Measurements from ENCODE around the gene POLDIP3.
"Not testable (repeated sequence)": the region's sequence is repeated elsewhere in the genome, so short reads cannot be mapped to it uniquely, and the experiment has no call there.

The POLDIP3 gene

DNA sequence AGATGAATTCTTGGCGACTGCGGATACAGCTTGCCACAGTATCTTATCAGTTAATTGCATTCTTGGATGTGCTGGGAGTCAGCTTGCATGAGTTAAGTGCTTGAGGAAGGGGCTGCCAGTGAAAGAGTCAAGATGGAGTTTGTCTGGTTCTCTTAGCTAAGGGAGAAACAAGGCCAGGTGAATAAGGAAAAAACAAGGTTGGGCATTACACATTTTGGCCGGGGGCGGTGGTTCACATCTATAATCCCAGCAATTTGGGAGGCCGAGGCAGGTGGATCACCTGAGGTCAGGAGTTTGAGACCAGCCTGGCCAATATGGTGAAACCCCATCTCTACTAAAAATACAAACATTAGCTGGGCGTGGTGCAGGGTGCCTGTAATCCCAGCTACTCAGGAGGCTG, 66.6 kb downstream of the POLDIP3 start:
- H3K4me3 ChIP-seq (ENCODE audit: low read length); H3K27me3 ChIP-seq (ENCODE audit: insufficient read depth, low read length); H3K4me1 ChIP-seq (ENCODE audit: insufficient read depth, low read length); H3K9ac ChIP-seq (ENCODE audit: low read depth, low read length); H3K27ac ChIP-seq (ENCODE audit: low read depth, low read length); H3K9me3 ChIP-seq (ENCODE audit: insufficient read depth, low read depth, low read length); H3K36me3 ChIP-seq (ENCODE audit: insufficient read depth, low read length): not testable (repeated sequence)
- 86% methylated on average over 6 of the region's 6 CpGs for WGBS

DNA sequence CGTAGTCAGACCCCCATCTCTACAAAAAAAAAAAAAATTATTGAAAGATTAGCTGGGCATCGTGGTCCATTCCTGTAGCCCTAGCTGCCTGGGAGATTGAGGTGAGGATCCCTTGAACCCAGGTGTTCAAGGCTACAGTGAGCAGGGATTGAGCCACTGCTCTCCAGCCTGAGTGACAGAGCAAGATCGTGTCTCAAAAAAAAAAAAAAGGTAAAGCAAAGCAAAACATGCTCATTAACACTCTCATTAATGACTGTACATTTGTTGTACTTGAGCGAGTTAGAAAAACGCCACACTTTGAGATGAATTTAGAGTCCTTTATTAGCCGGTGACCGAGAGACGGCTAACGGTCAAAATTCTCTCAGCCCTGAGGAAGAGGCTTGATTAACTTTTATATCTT, 67.1 kb downstream of the POLDIP3 start:
- Histone ChIP-seq H3K9ac (ENCODE audit: low read depth, low read length) (no peak overlapping the region), H3K4me1 (ENCODE audit: insufficient read depth, low read length) (peaks cover 7% of the 10 kb centered on the region; the same call in 1 of the 2 replicates), H3K27me3 (ENCODE audit: insufficient read depth, low read length) (no peaks in the 10 kb centered on the region; the same call in 1 of the 2 replicates), H3K36me3 (ENCODE audit: insufficient read depth, low read length) (no peaks in the 10 kb centered on the region), H3K9me3 (ENCODE audit: insufficient read depth, low read depth, low read length) (0 out of 2 replicates have a peak, but pooled peaks cover 3% of the 10 kb centered on the region), H3K27ac (ENCODE audit: low read depth, low read length) (no peak overlapping the region), H3K4me3 (ENCODE audit: low read length) (no peak overlapping the region)
- WGBS = 93% methylated on average over 8 of the region's 9 CpGs

DNA sequence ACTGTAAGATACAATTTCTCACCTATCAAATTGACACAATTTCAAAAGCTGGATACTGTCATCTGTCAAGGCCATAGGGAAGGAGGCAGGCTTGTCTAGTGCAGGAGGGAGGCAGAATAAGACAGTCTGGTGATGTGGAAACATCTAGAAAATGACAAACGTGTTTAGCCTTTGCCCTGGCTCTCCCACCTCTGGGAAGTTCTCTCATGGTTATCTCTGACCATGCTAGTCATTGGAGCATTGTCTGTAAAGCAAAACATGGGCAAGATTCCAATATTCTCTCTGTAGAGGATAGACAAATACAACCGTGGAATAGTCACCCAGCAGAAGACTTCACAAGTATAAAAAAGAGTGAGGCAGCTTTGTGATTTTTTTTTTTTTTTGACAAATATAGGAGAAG, 70.0 kb downstream of the POLDIP3 start:
- H3K9me3 ChIP-seq (ENCODE audit: insufficient read depth, low read depth, low read length) = no peaks in the 10 kb centered on the region
- H3K36me3 ChIP-seq (ENCODE audit: insufficient read depth, low read length) = no peaks in the 10 kb centered on the region
- 72% methylated on average over 2 of the region's 2 CpGs for WGBS
- H3K4me3 ChIP-seq (ENCODE audit: low read length) = no peak overlapping the region
- no peak overlapping the region for H3K9ac ChIP-seq (ENCODE audit: low read depth, low read length)
- H3K27ac ChIP-seq (ENCODE audit: low read depth, low read length) = no peak overlapping the region
- peaks cover 7% of the 10 kb centered on the region; the same call in 1 of the 2 replicates for H3K4me1 ChIP-seq (ENCODE audit: insufficient read depth, low read length)
- no peaks in the 10 kb centered on the region for H3K27me3 ChIP-seq (ENCODE audit: insufficient read depth, low read length)

DNA sequence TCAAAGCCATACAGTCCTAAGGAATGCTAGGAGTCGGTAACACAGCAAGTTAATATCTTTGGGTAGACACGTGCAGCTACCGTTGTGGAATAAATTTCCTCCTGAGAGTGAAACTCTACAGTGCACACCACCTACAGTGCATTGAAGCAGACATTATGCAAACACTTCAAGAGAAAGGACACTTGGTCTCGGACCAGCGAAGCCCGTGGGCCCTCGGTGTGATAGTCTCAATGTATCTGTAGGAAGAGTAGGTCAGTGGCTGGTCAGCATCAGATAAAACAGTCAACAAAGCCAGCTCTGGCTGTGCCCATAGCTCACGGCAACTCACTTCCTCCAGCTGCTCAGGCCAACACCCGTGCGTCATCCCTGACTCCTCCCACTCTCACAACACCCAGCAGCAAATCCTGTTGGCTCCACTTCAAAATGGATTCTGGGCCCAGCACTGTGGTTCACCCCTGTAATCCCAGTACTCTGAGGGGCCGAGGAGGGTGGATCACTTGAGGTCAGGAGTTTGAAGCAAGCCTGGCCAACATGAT, 75.4 kb downstream of the POLDIP3 start:
- not testable (repeated sequence) for H3K27me3 ChIP-seq (ENCODE audit: insufficient read depth, low read length); H3K4me1 ChIP-seq (ENCODE audit: insufficient read depth, low read length); H3K4me3 ChIP-seq (ENCODE audit: low read length); H3K27ac ChIP-seq (ENCODE audit: low read depth, low read length); H3K9me3 ChIP-seq (ENCODE audit: insufficient read depth, low read depth, low read length); H3K9ac ChIP-seq (ENCODE audit: low read depth, low read length); H3K36me3 ChIP-seq (ENCODE audit: insufficient read depth, low read length)
- 83% methylated on average over 10 of the region's 11 CpGs for whole genome bisulfite sequencing

DNA sequence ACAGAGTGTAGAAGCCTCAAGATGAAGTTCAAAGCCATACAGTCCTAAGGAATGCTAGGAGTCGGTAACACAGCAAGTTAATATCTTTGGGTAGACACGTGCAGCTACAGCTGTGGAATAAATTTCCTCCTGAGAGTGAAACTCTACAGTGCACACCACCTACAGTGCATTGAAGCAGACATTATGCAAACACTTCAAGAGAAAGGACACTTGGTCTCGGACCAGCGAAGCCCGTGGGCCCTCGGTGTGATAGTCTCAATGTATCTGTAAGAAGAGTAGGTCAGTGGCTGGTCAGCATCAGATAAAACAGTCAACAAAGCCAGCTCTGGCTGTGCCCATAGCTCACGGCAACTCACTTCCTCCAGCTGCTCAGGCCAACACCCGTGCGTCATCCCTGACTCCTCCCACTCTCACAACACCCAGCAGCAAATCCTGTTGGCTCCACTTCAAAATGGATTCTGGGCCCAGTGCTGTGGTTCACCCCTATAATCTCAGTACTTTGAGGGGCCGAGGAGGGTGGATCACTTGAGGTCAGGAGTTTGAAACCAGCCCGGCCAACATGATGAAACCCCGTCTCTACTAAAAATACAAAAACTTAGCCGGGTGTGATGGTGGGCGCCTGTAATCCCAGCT, 77.4 kb downstream of the POLDIP3 start:
- not testable (repeated sequence) for H3K36me3 ChIP-seq (ENCODE audit: insufficient read depth, low read length); H3K27me3 ChIP-seq (ENCODE audit: insufficient read depth, low read length); H3K4me1 ChIP-seq (ENCODE audit: insufficient read depth, low read length); H3K9me3 ChIP-seq (ENCODE audit: insufficient read depth, low read depth, low read length); H3K27ac ChIP-seq (ENCODE audit: low read depth, low read length); H3K4me3 ChIP-seq (ENCODE audit: low read length); H3K9ac ChIP-seq (ENCODE audit: low read depth, low read length)
- 92% methylated on average over 10 of the region's 14 CpGs for WGBS

DNA sequence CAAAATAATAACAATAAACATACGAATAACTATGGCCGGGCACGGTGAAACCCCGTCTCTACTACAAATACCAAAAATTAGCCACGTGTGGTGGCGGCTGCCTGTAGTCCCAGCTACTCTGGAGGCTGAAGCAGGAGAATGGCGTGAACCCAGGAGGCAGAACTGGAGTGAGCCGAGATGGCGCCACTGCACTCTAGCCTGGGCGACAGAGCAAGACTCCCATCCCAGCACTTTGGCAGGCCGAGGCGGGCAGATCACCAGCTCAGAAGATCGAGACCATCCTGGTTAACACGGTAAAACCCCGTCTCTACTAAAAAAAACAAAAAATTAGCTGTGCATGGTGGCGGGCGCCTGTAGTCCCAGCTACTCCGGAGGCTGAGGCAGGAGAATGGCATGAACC, 78.0 kb downstream of the POLDIP3 start:
- not testable (repeated sequence) for H3K27ac ChIP-seq (ENCODE audit: low read depth, low read length); H3K36me3 ChIP-seq (ENCODE audit: insufficient read depth, low read length); H3K4me1 ChIP-seq (ENCODE audit: insufficient read depth, low read length); H3K9me3 ChIP-seq (ENCODE audit: insufficient read depth, low read depth, low read length); H3K9ac ChIP-seq (ENCODE audit: low read depth, low read length); H3K4me3 ChIP-seq (ENCODE audit: low read length); H3K27me3 ChIP-seq (ENCODE audit: insufficient read depth, low read length)
- WGBS = 95% methylated on average over 18 of the region's 18 CpGs

DNA sequence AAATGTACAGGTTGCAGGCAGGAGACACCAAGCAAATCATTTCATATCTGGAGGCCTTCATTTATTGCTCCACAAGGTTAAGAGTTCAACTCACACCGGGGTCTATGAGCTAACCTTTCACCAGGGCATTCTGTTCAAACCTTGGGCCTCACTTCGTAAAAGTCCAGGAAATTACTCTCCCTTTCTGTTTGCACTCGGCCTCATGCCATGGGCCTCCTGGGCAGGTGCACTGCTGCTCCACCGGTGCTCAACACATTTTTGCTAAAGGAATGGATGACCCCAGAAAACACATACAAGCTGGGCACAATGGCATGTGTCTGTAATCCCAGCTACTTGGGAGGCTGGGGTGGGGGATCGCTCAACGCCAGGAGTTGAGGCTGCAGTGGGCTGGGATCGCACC, 78.5 kb downstream of the POLDIP3 start:
- WGBS = 96% methylated on average over 7 of the region's 7 CpGs
- no peaks in the 10 kb centered on the region for H3K36me3 ChIP-seq (ENCODE audit: insufficient read depth, low read length)
- H3K27me3 ChIP-seq (ENCODE audit: insufficient read depth, low read length) = no peaks in the 10 kb centered on the region
- no peak overlapping the region for H3K9ac ChIP-seq (ENCODE audit: low read depth, low read length)
- H3K27ac ChIP-seq (ENCODE audit: low read depth, low read length) = no peak overlapping the region
- H3K4me1 ChIP-seq (ENCODE audit: insufficient read depth, low read length) = no peaks in the 10 kb centered on the region
- H3K9me3 ChIP-seq (ENCODE audit: insufficient read depth, low read depth, low read length) = no peaks in the 10 kb centered on the region
- H3K4me3 ChIP-seq (ENCODE audit: low read length) = no peak overlapping the region

DNA sequence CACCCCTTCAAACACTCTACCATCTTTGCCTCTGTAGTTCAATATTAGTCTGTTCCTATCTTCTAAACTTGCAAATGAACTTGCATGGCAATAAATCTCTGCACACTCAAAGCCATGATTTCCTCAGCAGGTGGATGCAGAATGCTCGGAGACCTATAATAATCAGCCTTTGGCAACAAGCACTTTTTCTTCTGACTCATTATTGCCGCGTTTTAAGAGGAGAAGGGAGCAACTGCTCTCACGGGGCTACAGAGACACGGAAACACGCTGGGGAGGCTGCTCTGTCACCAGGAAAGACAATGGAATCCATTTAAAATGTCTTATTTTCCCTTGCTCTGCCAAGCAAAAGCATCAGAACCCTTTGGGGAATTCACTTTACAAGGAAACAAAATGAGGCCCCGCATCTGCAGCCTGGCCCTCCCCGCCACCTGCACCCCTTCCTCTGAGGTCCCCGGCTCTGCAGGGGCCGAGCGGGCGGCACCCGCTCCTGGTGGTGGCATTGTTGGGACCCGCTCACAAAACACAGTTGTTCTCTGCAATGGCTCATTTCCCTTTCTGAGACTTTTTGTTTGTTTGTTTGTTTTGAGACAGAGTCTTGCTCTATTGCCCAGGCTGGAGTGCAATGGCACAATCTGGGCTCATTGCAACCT, 79.5 kb downstream of the POLDIP3 start:
- H3K9me3 ChIP-seq (ENCODE audit: insufficient read depth, low read depth, low read length); H3K27ac ChIP-seq (ENCODE audit: low read depth, low read length); H3K4me3 ChIP-seq (ENCODE audit: low read length); H3K36me3 ChIP-seq (ENCODE audit: insufficient read depth, low read length); H3K4me1 ChIP-seq (ENCODE audit: insufficient read depth, low read length); H3K9ac ChIP-seq (ENCODE audit: low read depth, low read length); H3K27me3 ChIP-seq (ENCODE audit: insufficient read depth, low read length): not testable (repeated sequence)
- 86% methylated on average over 1 of the region's 14 CpGs for WGBS
